K562 (cell line): ENCODE data around the gene SULT2B1. TPM values are rescaled to one million over a fixed set of nuclear protein-coding genes. Genes with fewer than 3 reads are reported as not detected.

Experiments
- CEBPG ChIP-seq, 3 experiments: fragments of 200-800 bp in 1 of 3; sonication (Bioruptor generic) in 1 of 3; sonication (generic) in 1 of 3; formaldehyde crosslinking in 1 of 3; IDR thresholded peaks in 2 of 3; conservative IDR thresholded peaks in 1 of 3; 2 replicates each; pipeline versions ENCODE4 v1.6.1 to v1.8.0; 2016 to 2022; ENCODE audit warnings: missing compliant biosample characterization in 2 of 3, missing genetic modification characterization in 2 of 3, mild to moderate bottlenecking in 1 of 3, missing genetic modification reagents in 1 of 3
- FOXP1 ChIP-seq: sonication (generic); formaldehyde crosslinking; IDR thresholded peaks from 2 replicates; pipeline ENCODE4 v1.8.0; 2022; ENCODE audit warnings: mild to moderate bottlenecking, missing genetic modification reagents
- LARP7 ChIP-seq: fragments of 450-650 bp; IDR thresholded peaks from 2 replicates; pipeline ENCODE4 v1.6.1; 2016
- SRSF9 ChIP-seq: fragments of 200-400 bp; formaldehyde crosslinking; IDR thresholded peaks from 2 replicates; pipeline ENCODE4 v1.6.1; 2017; ENCODE audit warnings: low read depth, low read length, borderline replicate concordance
- ZFP36 ChIP-seq: fragments of 150-350 bp; IDR thresholded peaks from 2 replicates; pipeline ENCODE4 v1.6.1; 2018; ENCODE audit warnings: low read length, low read depth; ENCODE audit not compliant: partially characterized antibody
- ZNF384 ChIP-seq: IDR thresholded peaks from 2 replicates; pipeline ENCODE4 v1.6.1; 2012; ENCODE audit warnings: low read depth, low read length, improper control_type of control experiment
- polyA plus RNA-seq, 8 experiments: library from polyadenylated mRNA; depleted of rRNA in 4 of 8; stranded (reverse) in 5 of 8; unstranded in 3 of 8; fragments of >200 nt; fragmentation: Nextera tagmentation in 2 of 8; fragmentation: Illumina TruSeq in 1 of 8; extraction: Ambion mirVana in 2 of 8; extraction: Trizol in 1 of 8; gene quantifications; 2 replicates each; pipeline versions ENCODE4 v1.2.1 to v1.2.3, GENCODE V29; 2011 to 2014; ENCODE audit warnings: inconsistent platforms in 1 of 8, missing spikeins in 1 of 8
- total RNA-seq, 7 experiments: library from RNA; depleted of rRNA in 6 of 7; stranded (reverse); fragments of >200 nt in 6 of 7; fragmentation: Illumina TruSeq in 2 of 7; extraction: Trizol in 2 of 7; gene quantifications; 2 replicates each; pipeline versions ENCODE4 v1.2.1 to v1.2.3, GENCODE V29; 2011 to 2021; ENCODE audit warnings: low replicate concordance in 1 of 7
- TF ChIP-seq, protein P1 (sequence below), 2 experiments: fragments of 250-450 bp in 1 of 2; fragments of 450-650 bp in 1 of 2; sonication (Bioruptor Pico) in 1 of 2; IDR thresholded peaks; 2 replicates each; pipeline versions ENCODE4 v1.6.1 to v1.8.0; 2016 to 2021; ENCODE audit warnings: mild to moderate bottlenecking in 2 of 2, moderate library complexity in 2 of 2, missing compliant biosample characterization in 1 of 2, missing genetic modification characterization in 1 of 2
- TF ChIP-seq, protein P2 (sequence below), 2 experiments: fragments of 450-650 bp; formaldehyde crosslinking in 1 of 2; IDR thresholded peaks; 2 replicates each; pipeline versions ENCODE4 v1.4.0 to v1.6.1; 2014 to 2020; ENCODE audit warnings: mild to moderate bottlenecking in 2 of 2, borderline replicate concordance in 1 of 2, low read depth in 1 of 2

Gene SULT2B1
- total and polyA plus RNA-seq, 9 of the 15 experiments (the other 6 are each of a cell fraction or from before 2014, with no cell fraction given) = 0.09 to 0.62 (median 0.22) TPM; not detected in 2

DNA sequence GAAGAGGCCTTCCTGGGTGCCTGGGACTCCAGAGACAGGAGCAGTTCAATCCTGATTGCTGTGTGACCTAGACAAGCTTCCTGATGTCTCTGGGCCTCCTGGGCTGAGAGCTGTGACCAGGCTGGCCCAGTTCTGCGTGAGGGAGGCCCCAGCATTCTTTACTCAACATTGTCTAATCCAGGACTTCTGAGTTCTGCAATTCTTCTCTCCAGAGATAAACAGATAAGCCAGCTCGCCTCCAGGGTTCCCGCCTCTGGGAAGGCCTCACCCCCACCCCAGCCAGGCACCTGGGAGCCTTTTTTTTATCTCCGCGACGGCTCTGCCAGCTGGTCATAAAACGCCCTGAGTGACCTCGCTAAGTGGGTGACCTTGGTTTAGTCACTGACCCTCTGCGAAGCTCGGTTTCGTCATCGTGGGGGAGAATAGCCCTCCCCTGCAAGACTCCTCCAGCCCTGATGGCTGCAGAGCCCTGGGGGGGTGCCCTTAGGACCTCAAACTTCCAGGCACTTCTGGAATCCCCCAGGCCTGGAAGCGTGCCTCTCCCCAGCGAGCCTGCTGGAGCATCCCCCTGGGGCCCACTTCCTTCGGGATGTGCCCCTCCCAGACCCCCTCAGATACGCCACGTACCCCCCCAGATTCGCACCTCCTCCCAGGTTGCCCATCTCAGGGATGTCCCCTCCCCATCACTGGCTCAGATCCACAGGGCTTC is 1.9 kb downstream of the SULT2B1 start (continued):
- TF ChIP-seq, protein P1, sequence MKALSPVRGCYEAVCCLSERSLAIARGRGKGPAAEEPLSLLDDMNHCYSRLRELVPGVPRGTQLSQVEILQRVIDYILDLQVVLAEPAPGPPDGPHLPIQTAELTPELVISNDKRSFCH (CRISPR knock-in tag; IDR thresholded peaks at IDR 0.05) = no peak
- TF ChIP-seq, protein P1 (tag; IDR thresholded peaks at IDR 0.05) = no peak
- TF ChIP-seq LARP7 (no peak), ZNF384 (peak; percentile 92), CEBPG (CRISPR knock-in tag; IDR thresholded peaks at IDR 0.05) (peak; percentile 87), CEBPG (tag; conservative IDR thresholded peaks at IDR 0.05 in 1 of 2, IDR thresholded peaks at IDR 0.05 in 1 of 2) (peak; percentile 46 to 94), ZFP36 (peak; percentile 96), SRSF9 (no peak), FOXP1 (CRISPR knock-in tag) (peak; percentile 74; the same call in 1 of the 2 replicates)
- TF ChIP-seq, protein P2, sequence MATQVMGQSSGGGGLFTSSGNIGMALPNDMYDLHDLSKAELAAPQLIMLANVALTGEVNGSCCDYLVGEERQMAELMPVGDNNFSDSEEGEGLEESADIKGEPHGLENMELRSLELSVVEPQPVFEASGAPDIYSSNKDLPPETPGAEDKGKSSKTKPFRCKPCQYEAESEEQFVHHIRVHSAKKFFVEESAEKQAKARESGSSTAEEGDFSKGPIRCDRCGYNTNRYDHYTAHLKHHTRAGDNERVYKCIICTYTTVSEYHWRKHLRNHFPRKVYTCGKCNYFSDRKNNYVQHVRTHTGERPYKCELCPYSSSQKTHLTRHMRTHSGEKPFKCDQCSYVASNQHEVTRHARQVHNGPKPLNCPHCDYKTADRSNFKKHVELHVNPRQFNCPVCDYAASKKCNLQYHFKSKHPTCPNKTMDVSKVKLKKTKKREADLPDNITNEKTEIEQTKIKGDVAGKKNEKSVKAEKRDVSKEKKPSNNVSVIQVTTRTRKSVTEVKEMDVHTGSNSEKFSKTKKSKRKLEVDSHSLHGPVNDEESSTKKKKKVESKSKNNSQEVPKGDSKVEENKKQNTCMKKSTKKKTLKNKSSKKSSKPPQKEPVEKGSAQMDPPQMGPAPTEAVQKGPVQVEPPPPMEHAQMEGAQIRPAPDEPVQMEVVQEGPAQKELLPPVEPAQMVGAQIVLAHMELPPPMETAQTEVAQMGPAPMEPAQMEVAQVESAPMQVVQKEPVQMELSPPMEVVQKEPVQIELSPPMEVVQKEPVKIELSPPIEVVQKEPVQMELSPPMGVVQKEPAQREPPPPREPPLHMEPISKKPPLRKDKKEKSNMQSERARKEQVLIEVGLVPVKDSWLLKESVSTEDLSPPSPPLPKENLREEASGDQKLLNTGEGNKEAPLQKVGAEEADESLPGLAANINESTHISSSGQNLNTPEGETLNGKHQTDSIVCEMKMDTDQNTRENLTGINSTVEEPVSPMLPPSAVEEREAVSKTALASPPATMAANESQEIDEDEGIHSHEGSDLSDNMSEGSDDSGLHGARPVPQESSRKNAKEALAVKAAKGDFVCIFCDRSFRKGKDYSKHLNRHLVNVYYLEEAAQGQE (IDR thresholded peaks at IDR 0.05; ENCODE audit: borderline replicate concordance) = peak; percentile 20; the same call in 1 of the 2 replicates
- TF ChIP-seq, protein P2 (CRISPR knock-in tag; IDR thresholded peaks at IDR 0.05; ENCODE audit: low read depth) = no peak
